GM21515 (cell line): ENCODE results near the gene STXBP6.
"Not testable (repeated sequence)": the region's sequence is repeated elsewhere in the genome, so short reads cannot be mapped to it uniquely, and the experiment has no call there.

Experiments
- ATAC-seq: cut with Tn5 transposase; IDR thresholded peaks from one replicate; pipeline ENCODE4 v1.9.1; 2021; ENCODE audit not compliant: unreplicated experiment

Gene STXBP6

GRCh38 chr14:24990773-24991172 is 59.2 kb downstream of the STXBP6 start:
- ATAC-seq: no peak

GRCh38 chr14:24990050-24990449 is 59.9 kb downstream of the STXBP6 start:
- no peak for ATAC-seq

- no peak for ATAC-seq
Observed at GRCh38 chr14:24988760-24989159, 61.2 kb downstream of the STXBP6 start.

GRCh38 chr14:24986206-24986893 is 63.6 kb downstream of the STXBP6 start:
- ATAC-seq: no peak

GRCh38 chr14:24984846-24985589 is 64.9 kb downstream of the STXBP6 start:
- no peak for ATAC-seq

GRCh38 chr14:24982472-24983155 is 67.3 kb downstream of the STXBP6 start:
- ATAC-seq: no peak

GRCh38 chr14:24979725-24980239 is 70.2 kb downstream of the STXBP6 start:
- peak; percentile 35 for ATAC-seq

GRCh38 chr14:24978862-24979724 is 70.9 kb downstream of the STXBP6 start:
- ATAC-seq: peak; percentile 82

GRCh38 chr14:24976602-24977001 is 73.3 kb downstream of the STXBP6 start:
- ATAC-seq: no peak

- ATAC-seq: no peak
Observed at GRCh38 chr14:24975393-24975792, 74.6 kb downstream of the STXBP6 start.

GRCh38 chr14:24974591-24975374 is 75.2 kb downstream of the STXBP6 start:
- no peak for ATAC-seq

- no peak for ATAC-seq
Observed at GRCh38 chr14:24972844-24973243, 77.1 kb downstream of the STXBP6 start.

GRCh38 chr14:24971255-24971654 is 78.7 kb downstream of the STXBP6 start:
- ATAC-seq: no peak

GRCh38 chr14:24966579-24966964 is 83.4 kb downstream of the STXBP6 start:
- no peak for ATAC-seq

- ATAC-seq: no peak
Observed at GRCh38 chr14:24965934-24966578, 83.9 kb downstream of the STXBP6 start.

GRCh38 chr14:24965578-24965933 is 84.4 kb downstream of the STXBP6 start:
- no peak for ATAC-seq

- no peak for ATAC-seq
Observed at GRCh38 chr14:24964591-24964990, 85.4 kb downstream of the STXBP6 start.

- ATAC-seq: no peak
Observed at GRCh38 chr14:24964048-24964447, 85.9 kb downstream of the STXBP6 start.

GRCh38 chr14:24962118-24962517 is 87.8 kb downstream of the STXBP6 start:
- ATAC-seq: not testable (repeated sequence)

GRCh38 chr14:24960816-24961215 is 89.1 kb downstream of the STXBP6 start:
- ATAC-seq: no peak
